ENCODE results near the gene LRTM2. TPM values are rescaled to one million over a fixed set of nuclear protein-coding genes. Genes with fewer than 3 reads are reported as not detected.

Gene LRTM2
- total RNA-seq, 4 donors from 2014 or later = not detected

- TF ChIP-seq, protein P1, sequence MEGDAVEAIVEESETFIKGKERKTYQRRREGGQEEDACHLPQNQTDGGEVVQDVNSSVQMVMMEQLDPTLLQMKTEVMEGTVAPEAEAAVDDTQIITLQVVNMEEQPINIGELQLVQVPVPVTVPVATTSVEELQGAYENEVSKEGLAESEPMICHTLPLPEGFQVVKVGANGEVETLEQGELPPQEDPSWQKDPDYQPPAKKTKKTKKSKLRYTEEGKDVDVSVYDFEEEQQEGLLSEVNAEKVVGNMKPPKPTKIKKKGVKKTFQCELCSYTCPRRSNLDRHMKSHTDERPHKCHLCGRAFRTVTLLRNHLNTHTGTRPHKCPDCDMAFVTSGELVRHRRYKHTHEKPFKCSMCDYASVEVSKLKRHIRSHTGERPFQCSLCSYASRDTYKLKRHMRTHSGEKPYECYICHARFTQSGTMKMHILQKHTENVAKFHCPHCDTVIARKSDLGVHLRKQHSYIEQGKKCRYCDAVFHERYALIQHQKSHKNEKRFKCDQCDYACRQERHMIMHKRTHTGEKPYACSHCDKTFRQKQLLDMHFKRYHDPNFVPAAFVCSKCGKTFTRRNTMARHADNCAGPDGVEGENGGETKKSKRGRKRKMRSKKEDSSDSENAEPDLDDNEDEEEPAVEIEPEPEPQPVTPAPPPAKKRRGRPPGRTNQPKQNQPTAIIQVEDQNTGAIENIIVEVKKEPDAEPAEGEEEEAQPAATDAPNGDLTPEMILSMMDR (IDR thresholded peaks at IDR 0.05) = no peak
- DNase-seq (ENCODE audit: low spot score) (no peak), ATAC-seq (ENCODE audit: low FRiP score) (no peak)
Observed at GRCh38 chr12:1851151-1851701, 30.9 kb downstream of the LRTM2 start.

GRCh38 chr12:1852076-1852475 is 31.7 kb downstream of the LRTM2 start:
- TF ChIP-seq, protein P1 (IDR thresholded peaks at IDR 0.05) = no peak
- no peak for DNase-seq (ENCODE audit: low spot score)
- no peak for ATAC-seq (ENCODE audit: low FRiP score)

DNA sequence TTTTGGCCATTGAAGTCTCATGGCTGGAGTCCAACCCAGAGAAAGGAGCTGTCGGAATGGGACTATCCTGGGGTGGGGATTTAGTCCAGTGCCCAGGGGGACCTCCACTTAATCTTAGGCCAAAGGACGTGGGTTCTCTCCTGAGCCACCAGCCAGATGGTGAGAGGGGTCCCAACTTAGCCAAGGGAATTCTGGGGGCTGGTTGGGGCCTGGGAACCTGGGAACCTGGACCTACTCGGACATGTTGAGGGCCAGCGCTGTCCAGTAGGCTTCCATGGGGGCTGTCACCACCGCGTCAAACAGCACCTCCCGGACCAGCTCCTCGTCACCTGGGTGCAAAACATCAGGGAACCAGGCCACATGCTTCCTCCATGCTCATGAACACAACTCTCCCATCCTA is 33.4 kb downstream of the LRTM2 start:
- DNase-seq (ENCODE audit: low spot score) (no peak), ATAC-seq (ENCODE audit: low FRiP score) (no peak)
- TF ChIP-seq, protein P1 (IDR thresholded peaks at IDR 0.05) = no peak

DNA sequence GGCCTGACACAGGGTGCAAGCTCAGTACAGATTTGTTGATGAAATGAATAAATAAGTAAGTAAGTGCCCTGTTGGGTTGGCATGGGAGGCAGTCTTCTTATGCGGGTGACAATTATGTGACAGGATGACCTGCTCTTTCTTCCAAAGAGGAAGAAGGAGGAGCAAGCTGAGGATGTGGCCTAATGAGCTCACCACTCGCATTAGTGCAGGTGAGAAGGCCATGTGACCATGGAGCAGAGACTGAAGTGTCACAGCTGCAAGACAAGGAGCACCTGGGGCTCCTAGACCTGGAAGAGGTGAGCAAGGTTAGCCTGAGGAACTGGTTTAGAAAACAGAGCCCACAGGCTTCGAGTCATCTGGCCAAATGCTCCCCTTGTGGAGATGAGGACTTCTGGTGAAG is 34.9 kb downstream of the LRTM2 start:
- TF ChIP-seq, protein P1 (IDR thresholded peaks at IDR 0.05) = no peak
- DNase-seq (ENCODE audit: low spot score) (no peak), ATAC-seq (ENCODE audit: low FRiP score) (no peak)

- ATAC-seq (ENCODE audit: low FRiP score) (no peak), DNase-seq (ENCODE audit: low spot score) (no peak)
- TF ChIP-seq, protein P1 (IDR thresholded peaks at IDR 0.05) = no peak
Observed at GRCh38 chr12:1857086-1857485, 36.7 kb downstream of the LRTM2 start.

DNA sequence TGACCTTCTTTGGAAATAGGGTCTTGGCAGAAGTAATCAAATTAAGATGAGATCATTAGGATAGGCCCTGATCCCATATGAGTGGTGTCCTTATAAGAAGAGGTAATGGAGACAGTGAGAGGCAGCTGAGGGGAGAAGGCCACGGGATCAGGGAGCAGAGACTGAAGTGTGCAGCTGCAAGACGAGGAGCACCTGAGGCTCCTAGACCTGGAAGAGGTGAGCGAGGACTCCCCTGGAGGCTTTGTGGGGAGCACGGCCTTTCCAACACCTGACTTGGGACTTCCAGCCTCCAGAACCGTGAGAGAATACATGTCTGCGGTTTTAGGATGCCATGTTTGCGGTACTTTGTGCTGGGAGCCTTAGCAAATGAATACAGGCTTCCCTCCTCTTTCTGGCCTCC is 37.5 kb downstream of the LRTM2 start:
- TF ChIP-seq, protein P1 (IDR thresholded peaks at IDR 0.05) = no peak
- ATAC-seq (ENCODE audit: low FRiP score) (no peak), DNase-seq (ENCODE audit: low spot score) (no peak)

- ATAC-seq (ENCODE audit: low FRiP score) = no peak
- TF ChIP-seq, protein P1 (IDR thresholded peaks at IDR 0.05) = no peak
- DNase-seq (ENCODE audit: low spot score) = no peak
Observed at GRCh38 chr12:1858456-1858855, 38.1 kb downstream of the LRTM2 start.

All from omental fat pad (tissue), 4 donors.